H54 (cell line): ENCODE data around the gene ETV6.
"Not testable (repeated sequence)": the region's sequence is repeated elsewhere in the genome, so short reads cannot be mapped to it uniquely, and the experiment has no call there.

Experiments
- DNase-seq: peaks from one replicate; pipeline ENCODE4 v3.0.0; 2011; ENCODE audit warnings: low spot score, mixed read lengths; ENCODE audit not compliant: insufficient read length
- FAIRE-seq: peaks from 3 replicates; lab custom pipeline; 2011; peaks lifted over from hg19 to GRCh38; lab: Jason Lieb, UNC
- POLR2A ChIP-seq: IDR thresholded peaks from 2 replicates; pipeline ENCODE4 v1.6.1; 2011; ENCODE audit warnings: low read depth, mild to moderate bottlenecking, low read length

Gene ETV6

DNA sequence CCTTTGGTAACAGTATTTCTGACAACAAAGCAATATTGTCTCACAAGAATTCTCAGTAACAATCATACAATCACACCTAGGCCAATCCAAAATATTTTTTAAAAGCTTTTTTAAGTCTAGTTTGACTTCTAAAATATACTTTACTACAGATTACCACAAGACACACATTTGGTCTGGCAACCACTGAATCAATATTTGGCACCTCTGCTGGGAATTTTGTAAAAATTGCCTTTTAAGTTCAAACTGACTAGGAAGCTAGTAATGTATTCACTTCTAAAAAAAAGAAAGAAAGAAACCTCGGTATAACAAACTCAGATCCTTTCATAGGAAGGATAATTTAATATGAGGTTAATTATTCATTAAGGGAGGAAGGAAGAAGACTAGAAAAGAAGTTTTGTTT lies 18.2 kb upstream of the ETV6 start:
- FAIRE-seq = no peak

GRCh38 chr12:11631881-11632280 lies 17.6 kb upstream of the ETV6 start:
- not testable (repeated sequence) for DNase-seq, FAIRE-seq

More for the DNA sequence above, 18.2 kb upstream of the ETV6 start:
- no peak for DNase-seq
- TF ChIP-seq POLR2A = no peak

GRCh38 chr12:11633968-11634367 lies 15.5 kb upstream of the ETV6 start:
- DNase-seq = no peak
- FAIRE-seq = no peak
- no peak for TF ChIP-seq POLR2A

GRCh38 chr12:11635341-11635740 lies 14.1 kb upstream of the ETV6 start:
- FAIRE-seq (no peak), DNase-seq (no peak)
- no peak for TF ChIP-seq POLR2A

DNA sequence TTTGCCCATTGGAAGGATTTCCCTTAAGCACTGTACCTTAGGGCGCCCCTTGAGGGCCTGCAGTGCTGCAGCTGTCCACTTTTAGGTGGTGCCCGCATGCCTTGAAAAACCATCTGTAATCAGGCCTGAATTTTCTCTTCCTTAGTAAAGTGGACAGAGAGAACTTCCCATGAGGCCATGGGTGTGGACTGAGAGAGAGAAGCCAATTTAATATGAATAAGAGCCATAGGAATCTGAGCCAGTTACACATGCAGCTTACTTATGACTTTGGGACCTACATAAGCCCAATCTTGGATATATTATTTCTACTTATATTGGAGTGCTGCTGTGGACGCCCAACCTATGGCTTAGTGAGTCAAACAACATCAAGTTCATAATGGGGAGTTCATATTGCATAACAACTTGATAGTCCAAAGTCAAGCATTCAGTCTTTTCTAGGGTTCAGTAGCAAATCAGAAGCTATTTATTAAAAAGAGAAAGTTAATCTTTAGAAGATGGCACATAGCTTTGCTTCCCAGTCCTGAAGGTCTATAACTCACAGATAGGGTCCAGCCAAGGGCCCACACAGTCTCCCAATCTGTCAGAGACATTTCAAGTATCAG lies 11.1 kb upstream of the ETV6 start:
- FAIRE-seq (no peak), DNase-seq (no peak)
- no peak for TF ChIP-seq POLR2A

- FAIRE-seq (no peak), DNase-seq (no peak)
Measured at GRCh38 chr12:11639454-11639853, 10.0 kb upstream of the ETV6 start.

GRCh38 chr12:11641522-11641921 lies 8.0 kb upstream of the ETV6 start:
- no peak for FAIRE-seq
- no peak for TF ChIP-seq POLR2A
- DNase-seq = no peak

More at GRCh38 chr12:11639454-11639853, 10.0 kb upstream of the ETV6 start:
- no peak for TF ChIP-seq POLR2A

GRCh38 chr12:11642785-11643184 lies 6.7 kb upstream of the ETV6 start:
- FAIRE-seq (no peak), DNase-seq (no peak)
- no peak for TF ChIP-seq POLR2A

GRCh38 chr12:11645391-11645790 lies 4.1 kb upstream of the ETV6 start:
- FAIRE-seq (no peak), DNase-seq (no peak)
- TF ChIP-seq POLR2A = no peak

DNA sequence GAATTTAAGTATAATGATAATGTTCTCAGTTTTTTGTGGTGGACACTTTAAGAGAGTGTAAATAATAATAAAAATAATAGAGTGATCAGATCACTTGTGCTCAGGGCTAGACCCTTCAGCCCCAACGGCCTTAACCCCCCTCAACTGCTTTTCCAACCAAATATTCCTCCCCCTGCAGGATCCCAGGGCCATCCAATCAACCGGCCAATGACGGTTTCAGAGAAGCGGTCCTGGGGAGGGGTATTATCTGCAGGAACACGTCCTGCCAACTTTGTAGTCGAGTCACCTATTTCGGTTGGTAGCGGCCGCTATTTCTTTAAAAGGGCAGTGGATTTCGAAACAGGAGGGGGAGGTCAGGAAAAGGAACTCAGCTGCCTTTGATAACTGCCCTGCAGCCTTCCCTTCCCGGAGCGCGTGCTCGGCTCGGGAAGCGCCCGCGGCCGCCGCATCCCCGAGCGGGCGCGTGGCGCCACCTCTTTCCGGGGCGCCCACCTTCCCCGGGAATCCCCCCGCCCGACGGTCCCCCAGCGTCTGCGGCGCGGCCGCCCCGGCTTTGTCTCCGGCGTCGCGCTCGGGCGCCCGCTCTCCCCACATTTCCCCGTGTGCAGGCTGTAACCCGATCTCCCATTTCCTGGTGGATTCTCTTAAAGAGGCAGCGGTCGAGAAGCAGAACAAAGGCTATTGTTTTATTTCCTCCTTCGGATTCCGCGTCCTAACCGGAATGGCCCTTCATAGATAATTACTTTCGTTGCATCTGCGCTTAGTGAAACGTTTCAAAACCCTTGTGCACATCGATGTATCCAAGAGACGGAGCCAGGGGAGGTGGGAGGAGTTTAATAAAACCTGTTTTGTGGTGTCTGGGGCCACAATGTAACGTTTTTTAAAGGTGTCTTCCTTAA lies 711 bp upstream of the ETV6 start:
- peak; percentile 89 for DNase-seq
- no peak for FAIRE-seq
- TF ChIP-seq POLR2A = peak; percentile 43; the same call in 1 of the 2 replicates

- no peak for TF ChIP-seq POLR2A
- DNase-seq (no peak), FAIRE-seq (no peak)
Measured at GRCh38 chr12:11650286-11651281, 1.1 kb downstream of the ETV6 start.

DNA sequence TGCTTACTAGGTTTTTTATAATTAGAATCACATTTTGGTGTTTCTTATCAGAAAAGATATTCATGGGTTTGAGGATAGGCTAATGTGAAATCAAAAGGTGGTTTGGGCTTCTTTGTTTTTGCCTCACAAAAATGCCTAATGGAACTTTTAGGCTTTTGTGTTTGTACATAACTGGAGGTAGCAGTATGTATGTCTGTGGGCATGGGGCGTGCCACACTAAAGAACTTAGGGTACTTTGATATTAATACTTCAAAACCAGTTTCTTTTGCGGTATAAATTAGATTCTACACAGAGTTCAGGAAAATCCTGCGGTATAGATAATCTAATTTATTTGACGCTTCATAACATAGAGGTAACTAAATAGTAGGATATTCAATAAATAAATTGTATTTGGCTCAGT lies 1.9 kb downstream of the ETV6 start:
- FAIRE-seq (no peak), DNase-seq (no peak)
- TF ChIP-seq POLR2A = no peak

- TF ChIP-seq POLR2A = no peak
- FAIRE-seq = peak; percentile 6
- DNase-seq = no peak
Measured at GRCh38 chr12:11651785-11652184, 2.3 kb downstream of the ETV6 start.
